RPMI7951 (cell line): ENCODE results near the gene NCAPG2. TPM values are rescaled to one million over a fixed set of nuclear protein-coding genes. Genes with fewer than 3 reads are reported as not detected.
"Not testable (repeated sequence)": the region's sequence is repeated elsewhere in the genome, so short reads cannot be mapped to it uniquely, and the experiment has no call there.

Experiments
- DNase-seq: peaks from one replicate; pipeline ENCODE4 v3.0.0-alpha.2; 2012; ENCODE audit warnings: low read depth
- total RNA-seq: library from RNA; depleted of rRNA; stranded (reverse); fragments of >200 nt; shearing (Covaris generic); gene quantifications from 2 replicates; pipeline ENCODE4 v1.2.3, GENCODE V29; 2014

NCAPG2 gene
- total RNA-seq, 1 experiment from 2014 or later: 52.4 TPM

- no peak for DNase-seq
Observed at GRCh38 chr7:158638001-158638400, 66.6 kb downstream of the NCAPG2 start.

- DNase-seq: no peak
Observed at GRCh38 chr7:158633055-158633956, 71.3 kb downstream of the NCAPG2 start.

- no peak for DNase-seq
Observed at GRCh38 chr7:158631574-158632195, 72.9 kb downstream of the NCAPG2 start.

GRCh38 chr7:158626289-158626688 is 78.3 kb downstream of the NCAPG2 start:
- DNase-seq: not testable (repeated sequence)

GRCh38 chr7:158623241-158623640 is 81.4 kb downstream of the NCAPG2 start:
- no peak for DNase-seq

- DNase-seq: no peak
Observed at GRCh38 chr7:158620839-158621441, 83.7 kb downstream of the NCAPG2 start.

GRCh38 chr7:158620418-158620817 is 84.2 kb downstream of the NCAPG2 start:
- no peak for DNase-seq

- no peak for DNase-seq
Observed at GRCh38 chr7:158618745-158619140, 85.9 kb downstream of the NCAPG2 start.

GRCh38 chr7:158617737-158618128 is 86.9 kb downstream of the NCAPG2 start:
- no peak for DNase-seq

GRCh38 chr7:158616050-158616449 is 88.6 kb downstream of the NCAPG2 start:
- no peak for DNase-seq

GRCh38 chr7:158614700-158615099 is 89.9 kb downstream of the NCAPG2 start:
- DNase-seq: no peak

GRCh38 chr7:158613481-158613880 is 91.1 kb downstream of the NCAPG2 start:
- DNase-seq: peak; percentile 7

- DNase-seq: no peak
Observed at GRCh38 chr7:158612546-158612945, 92.1 kb downstream of the NCAPG2 start.

GRCh38 chr7:158611541-158611940 is 93.1 kb downstream of the NCAPG2 start:
- DNase-seq: no peak

- DNase-seq: no peak
Observed at GRCh38 chr7:158609313-158609974, 95.2 kb downstream of the NCAPG2 start.

- DNase-seq: no peak
Observed at GRCh38 chr7:158607563-158607962, 97.0 kb downstream of the NCAPG2 start.

GRCh38 chr7:158606671-158607424 is 97.8 kb downstream of the NCAPG2 start:
- DNase-seq: no peak

GRCh38 chr7:158606129-158606528 is 98.5 kb downstream of the NCAPG2 start:
- DNase-seq: no peak

- no peak for DNase-seq
Observed at GRCh38 chr7:158603773-158604755, 100.5 kb downstream of the NCAPG2 start.
